NCI-H524 treated with DMSO at 0.1 percent for 48 hours (cell line): ENCODE results near the gene CDRT4.

Experiments used
- DNase-seq: peaks from one replicate; lab custom pipeline; 2025; lab: John Stamatoyannopoulos, UW

The CDRT4 gene

DNA sequence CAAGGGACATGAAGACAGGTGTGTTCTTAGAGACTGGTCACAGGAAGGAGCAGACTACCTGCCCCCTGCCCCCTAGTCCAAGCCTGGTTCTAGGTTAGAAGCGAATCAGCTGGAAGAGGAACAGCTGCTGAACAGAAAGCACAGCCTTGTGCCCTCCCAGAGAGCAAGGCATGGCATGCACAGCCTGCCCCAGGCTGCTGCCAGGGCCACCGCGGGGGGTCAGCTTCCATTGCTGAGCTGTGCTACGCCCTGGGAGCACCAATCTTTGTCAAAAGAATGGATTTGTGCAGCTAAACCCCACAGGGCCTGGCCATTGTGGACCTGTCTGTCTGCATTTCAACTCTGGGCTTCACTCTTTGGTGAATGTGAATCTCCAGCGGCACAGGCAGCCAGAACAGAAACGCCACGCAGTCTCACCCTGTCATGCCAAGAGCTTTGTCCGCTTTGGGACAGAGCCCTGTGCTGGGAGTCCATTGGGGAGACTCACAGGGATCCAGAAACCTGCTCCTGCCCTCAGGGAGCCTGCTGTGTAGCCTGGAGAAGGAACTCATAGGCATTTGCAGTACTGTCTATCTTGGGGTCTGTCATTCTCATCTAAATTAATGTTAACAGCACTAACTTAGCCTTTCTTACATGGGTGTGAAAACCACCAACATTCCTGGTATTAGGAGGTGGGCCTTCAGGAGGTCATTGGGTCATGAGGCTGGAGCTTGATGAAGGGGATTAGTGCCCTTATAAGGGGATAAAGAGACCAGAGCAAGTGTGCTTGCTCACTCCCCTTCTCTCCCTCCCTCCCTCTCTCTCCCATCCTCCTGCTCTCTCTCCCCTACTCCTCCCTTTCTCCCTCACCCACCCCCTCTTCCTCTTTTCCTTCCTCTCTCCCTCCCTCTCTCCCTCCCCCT lies 25.6 kb upstream of the CDRT4 start:
- no peak for DNase-seq

DNA sequence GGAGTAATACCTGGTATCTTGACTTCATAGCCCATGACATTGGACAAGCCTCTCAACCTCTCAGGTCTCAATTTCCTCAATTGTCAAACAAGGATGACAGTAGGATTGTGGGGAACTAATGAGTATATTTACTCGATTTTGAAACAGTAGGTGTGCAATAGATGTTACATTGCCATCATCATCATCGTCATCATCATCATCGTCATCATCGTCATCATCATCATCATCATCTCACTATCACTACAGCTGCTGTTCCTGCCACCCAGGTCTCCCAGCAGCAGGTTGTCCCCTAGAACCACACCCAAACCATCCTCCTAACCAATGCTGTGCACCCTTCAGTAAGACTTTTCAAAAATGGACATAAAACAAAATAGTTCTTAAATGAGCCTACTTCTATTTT lies 24.8 kb upstream of the CDRT4 start:
- no peak for DNase-seq

DNA sequence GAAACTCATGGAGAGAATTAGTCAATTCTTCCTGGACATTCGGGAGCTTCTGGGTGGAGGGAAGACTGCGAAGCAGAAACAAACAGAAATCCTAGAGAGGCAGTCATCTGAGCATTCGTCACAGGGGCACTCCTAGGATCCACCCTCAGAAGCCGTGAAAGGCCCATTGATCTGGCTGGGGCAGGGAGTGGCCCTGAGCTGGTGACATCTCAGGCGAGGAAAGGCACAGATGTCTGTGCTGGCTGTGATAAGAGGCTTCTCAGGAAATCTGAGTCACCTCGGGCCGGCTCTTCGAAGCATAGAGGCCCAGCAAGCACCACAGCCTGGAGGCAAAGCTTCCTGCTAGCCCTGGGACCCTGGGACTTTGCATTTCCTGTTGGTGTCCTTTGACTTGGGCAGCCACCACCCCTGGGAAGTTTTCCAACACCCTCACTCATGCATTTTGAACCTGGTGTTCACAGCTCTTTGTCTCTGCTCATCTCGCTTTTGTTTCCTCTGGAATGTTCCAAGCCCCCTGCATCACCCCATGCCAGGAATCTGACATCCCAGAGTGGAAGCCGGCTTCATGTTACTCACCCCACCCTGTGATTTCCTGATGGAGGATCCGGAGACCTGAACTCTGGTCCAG lies 23.3 kb upstream of the CDRT4 start:
- no peak for DNase-seq

DNA sequence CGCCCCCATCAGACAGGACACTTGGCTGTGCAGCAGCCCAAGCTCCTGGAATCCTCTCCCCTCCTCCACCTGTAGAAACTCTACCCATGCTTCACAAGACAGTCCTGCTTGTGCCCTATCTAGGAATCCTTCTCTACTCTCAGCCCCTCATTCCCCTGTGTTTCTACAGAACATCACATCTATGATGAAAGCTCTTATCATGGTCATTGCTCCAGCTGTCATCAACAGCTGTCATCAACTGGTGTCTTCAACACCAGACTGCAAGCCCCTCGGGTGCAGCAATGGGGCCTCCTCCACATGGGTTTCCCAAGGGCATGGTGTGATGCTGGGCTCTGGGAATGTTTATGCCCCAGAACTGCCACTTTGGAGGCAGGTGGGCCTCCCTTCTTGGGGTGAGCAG lies 21.1 kb upstream of the CDRT4 start:
- DNase-seq = no peak

DNA sequence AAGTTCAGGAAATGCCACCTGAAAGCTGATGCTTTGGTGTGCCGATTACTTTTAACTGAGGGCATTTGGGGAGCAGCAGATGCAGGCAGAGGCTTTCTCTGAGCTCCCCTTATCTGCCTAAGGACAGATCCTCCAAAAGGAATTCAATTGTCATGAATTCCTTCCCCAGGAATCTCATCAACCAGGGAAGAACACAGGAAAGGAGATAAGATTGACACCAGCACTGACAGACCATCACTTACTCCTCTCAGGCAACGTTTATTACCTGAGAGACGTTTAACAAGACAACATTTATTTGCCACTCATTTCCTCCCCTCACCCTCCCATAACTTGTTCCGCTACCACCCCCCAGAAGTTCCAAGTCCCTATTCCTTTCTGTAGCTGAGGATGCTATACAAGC lies 17.6 kb upstream of the CDRT4 start:
- no peak for DNase-seq

DNA sequence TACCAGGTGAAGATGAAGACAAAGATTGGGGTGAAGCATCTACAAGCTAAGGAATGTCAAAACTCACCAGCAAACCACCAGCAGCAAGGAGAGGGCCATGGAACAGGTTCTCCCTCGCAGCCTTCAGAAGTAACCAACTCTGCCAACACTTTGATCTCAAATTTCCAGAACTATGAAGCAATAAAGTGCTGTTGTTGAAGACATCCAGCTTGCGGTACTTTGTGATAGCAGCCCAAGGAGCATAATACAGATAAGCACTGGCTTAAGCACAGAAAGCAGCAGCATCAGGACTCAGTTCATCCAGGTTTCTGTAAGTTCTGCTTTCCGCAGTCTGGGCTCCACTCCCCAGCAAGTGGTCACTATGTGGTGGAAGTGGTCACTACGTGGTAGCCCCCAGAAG lies 16.0 kb upstream of the CDRT4 start:
- DNase-seq = no peak

DNA sequence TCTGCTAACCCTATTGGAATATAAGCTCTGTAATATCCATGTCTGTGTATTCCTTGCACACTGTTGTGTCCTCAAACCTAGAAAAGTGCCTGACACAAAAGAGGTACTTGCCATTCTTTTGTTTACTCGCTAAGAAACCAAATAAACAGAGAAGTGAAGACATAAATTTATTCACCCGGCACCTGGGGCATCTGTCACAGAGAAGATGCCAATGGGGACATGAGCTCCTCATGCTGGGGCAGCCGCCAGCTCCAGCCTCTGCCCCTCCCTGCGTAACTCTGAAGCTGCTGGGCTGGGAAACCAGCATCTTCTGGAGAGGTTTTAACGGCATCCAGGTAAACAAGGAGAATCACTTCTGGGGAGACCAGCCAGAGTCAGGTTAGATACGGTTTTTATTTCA lies 15.1 kb upstream of the CDRT4 start:
- no peak for DNase-seq

DNA sequence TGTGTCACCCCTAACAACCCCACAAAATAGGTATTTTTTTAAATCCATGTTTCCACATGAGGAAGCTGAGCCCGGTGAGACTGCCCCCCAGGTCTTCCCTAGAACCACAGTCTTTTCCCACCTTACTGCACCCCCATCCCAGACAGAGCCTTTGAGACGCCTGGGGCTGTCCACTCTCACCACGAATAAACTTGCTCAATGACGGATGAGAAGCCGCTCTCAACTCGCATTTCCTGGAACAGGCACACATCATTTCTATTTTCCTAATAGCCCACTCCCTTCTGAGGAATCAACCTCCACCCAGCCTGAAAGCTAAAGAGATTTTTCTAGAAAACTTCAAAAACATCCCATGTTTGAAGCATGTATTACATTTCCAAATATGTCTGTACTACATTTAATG lies 14.1 kb upstream of the CDRT4 start:
- no peak for DNase-seq

DNA sequence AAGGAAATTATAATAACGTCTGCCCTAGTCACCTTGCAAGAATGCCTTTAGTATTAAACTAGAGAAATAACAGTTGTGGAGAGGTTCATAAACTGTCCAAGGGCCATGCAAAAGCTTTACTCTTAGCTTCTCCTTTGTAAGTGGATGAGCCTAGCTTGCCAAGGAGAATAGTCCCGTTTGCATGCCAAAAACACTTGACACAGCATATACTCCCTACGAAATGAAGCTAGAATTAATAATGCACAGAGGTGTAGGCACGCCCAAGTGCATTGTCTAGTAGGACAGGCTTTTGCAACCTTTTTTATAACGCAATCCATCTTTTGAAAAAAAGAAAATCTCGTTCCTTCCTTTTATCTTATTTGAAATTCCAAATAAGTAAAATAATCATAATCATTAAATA lies 12.8 kb upstream of the CDRT4 start:
- no peak for DNase-seq

DNA sequence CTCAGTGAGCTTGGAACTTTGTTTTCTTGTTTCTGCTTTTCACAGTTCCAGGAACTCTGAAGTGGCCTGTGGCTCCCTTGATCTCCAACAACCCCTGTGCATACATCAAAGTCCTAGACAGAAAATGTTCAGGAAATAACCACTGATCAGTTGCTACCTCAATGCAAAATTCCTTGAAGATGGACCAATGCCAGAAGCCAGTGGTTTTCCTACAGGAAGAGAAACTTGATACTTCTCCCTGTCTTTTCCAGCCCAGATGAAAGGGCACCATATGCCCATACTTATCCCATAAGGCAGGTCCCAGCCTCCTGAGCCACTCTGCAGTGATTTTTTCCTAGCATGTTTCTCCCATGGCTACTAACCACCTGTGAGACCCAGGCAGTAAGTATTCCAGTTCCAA lies 12.3 kb upstream of the CDRT4 start:
- peak; percentile 58 for DNase-seq

DNA sequence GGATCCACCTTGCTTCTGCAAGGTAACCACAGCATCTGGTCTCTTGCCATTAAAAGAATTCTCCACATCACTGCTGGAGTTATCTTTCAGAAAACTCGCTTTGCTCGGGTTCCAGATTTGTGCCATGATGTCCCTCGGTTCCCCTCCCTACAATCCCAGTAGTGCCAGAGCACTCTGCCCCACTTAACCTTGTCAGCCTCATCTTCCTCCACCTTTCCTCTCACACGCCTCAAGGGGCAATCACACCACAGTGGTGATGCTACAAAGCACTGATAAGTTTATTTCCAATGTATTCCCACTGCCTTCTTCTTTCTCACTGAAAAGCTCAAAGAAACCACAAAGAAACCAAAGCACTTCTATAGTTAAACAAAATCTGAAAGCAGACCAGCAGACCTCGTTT lies 11.4 kb upstream of the CDRT4 start:
- DNase-seq = no peak

DNA sequence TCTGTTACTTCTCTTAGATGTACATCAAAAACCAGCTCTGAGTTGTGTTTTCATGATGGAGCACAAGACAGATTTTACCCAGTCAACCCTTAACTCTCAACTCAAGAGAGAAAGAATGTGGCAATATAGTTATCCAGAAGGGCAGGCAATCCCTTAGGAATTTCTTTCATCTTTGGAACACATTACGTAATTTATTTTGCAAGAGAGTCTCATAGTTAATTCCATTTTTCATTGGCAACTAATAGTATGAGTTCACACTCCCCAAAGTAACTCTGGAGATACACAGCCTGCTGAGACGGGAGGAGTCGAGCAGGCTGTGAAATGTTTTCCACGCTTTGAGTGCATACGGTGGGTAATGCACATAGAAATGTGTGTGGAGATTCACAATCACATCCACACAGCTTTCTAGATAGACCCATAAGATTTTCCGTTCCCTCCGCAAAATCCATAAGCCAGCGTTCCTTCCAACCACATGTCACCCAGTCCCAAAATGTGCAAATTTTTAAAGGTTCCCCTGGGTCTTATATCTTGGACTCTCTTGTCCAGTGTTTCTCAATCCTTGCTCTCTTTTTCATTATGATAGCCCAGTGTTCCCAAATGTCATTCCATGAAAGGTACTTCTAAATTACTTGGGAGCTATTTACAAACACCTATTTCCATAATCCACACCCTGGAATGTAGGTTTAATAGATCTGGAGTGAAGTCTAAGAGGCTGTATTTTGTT lies 8.4 kb upstream of the CDRT4 start:
- no peak for DNase-seq

DNA sequence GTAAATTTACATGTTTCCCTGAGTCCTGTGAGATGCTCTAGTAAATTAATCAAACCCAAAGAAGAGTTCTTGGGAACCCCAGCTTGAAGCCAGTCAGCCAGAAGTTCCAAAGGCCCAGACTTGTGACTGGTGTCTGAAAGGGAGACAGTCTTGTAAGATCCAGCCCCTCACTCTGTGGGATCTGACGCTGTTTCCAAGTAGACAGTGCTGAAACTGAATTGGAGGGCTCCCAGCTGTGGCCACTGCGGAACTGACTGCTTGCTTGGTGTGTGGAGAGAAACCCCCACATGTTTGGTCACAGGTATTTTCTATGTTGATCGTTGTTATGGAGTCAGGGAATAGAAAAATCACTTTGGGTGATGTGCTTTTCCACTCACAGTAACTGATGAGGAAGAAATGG lies 5.5 kb upstream of the CDRT4 start:
- no peak for DNase-seq

DNA sequence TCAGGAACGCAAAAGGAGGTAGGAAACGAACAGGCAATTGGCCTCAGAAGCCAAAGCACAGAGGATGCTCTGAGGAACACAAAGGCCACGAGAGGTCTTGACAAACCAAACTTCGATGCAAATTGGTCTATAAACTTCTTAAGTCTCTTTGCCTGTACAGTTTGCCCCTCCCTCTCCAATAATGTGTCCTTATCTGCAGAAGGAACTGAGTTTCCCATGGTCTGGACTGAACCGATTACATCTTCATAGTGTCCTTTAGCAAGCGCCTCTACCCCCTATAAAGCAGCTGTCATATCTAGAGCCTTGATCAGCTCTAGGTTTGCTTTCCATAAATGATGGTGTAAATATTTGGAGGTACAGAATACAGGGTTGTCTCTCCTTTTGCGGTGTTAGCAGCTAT lies 3.1 kb upstream of the CDRT4 start:
- no peak for DNase-seq

DNA sequence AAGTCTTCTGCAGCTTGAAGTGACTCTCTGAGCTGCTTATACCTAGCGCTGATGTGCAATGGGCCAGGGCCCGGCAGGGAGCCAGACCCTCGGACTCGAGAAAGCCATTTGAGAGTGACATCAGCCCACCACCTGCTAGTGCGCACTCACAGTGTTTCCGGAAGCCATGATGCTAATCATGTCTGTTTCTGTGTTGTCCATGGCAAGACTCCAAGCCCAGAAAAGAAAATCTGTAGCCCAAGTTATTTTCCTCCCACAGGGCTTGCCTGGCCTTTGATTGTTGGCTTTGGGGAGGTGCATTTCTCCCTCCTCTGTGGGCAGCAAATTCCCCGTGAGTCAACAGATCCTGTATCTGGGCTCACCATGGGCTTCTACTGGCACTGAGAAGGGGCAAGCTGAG lies 1.8 kb upstream of the CDRT4 start:
- no peak for DNase-seq

DNA sequence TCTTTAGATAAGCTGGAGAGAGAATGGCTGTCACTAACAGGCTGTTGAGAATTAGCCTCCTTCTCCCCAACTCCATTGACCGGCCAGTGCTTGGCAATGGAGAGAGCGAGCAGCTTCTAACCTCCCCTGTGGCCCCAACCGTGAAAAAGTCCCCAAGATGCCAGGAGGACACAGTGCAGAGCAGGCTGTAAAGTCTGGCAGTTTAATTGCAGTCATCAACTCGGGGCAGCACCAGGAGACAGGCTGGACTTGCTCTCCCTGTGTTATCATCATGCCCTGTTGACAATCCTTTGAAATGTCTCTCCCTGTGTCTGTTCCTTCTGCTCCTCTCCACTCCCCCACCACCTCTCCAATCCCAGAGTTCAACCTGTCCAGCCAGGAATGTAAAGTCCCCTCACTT lies 705 bp upstream of the CDRT4 start:
- DNase-seq = no peak

DNA sequence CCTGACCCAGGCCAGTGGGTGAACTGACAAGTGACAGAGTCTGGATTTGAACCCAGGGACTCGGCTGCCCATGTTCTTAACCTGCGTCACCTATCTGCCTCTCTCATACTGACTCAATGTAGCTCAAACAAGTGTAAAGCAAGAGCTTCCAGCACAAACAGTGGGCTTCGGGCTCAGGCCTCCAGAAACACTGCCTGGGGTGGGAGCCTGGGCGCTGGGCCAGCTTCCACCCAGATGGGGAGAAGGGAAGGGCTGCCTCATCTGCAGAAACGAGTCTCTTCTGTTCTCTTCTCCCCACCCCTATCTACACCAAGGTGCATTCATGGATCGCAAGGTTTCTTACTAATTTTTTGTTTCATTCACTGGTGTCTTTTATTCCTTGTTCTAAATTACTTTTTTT lies 1.3 kb downstream of the CDRT4 start:
- no peak for DNase-seq

DNA sequence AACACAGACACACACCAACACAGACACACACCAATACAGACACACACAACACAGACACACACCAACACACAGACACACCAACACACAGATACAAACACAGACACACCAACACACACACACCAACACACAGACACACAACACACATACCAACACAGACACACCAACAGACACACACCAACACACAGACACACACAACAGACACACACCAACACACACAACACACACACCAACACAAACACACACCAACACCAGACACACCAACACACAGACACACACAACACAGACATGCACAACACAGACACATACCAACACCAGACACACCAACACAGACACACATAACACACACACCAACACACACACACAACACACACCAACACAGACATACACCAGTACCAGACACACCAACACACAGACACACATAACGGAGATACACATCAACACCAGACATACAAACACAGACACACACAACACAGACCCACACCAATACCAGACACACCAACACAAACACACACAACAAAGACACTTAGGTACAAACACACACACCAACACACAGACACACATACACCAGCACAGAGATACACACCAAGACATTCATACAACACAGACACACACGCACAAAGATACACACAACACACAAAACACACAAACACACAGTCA lies 2.2 kb downstream of the CDRT4 start:
- DNase-seq = no peak

DNA sequence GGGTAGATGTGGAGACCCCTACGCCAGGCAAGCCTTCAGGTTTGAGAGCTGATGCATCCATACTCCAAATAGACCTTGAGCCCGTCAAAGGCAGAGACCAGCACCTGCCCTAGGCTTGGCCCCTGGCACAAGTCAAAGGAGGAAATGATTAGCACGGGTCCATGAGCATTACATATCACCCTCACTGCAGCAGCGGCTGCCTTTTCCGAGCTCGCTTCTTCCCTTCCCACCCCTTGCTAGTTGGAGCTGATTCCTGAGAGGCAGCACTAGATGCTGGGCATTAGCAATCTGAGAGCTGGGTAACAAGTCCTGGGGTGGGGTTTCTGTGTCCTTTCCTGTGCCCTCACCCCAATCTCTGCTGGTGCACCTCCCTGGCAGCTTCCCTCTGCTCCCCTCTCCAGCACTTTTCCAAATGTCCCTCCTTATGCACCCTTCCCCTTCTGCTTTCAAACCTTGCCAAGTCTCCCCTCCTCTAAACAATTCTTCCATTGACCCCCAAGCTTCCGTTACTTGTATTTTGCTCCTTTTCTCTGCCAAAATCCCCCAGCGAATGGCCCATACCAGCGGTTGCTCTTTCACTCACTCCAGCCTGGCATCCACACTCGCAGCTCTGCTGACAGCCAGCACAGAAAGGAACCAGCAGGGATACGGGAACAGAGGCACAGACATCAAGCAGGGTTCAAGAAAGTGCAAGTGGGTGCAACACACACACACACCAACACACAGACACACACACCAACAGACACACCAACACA lies 3.0 kb downstream of the CDRT4 start:
- DNase-seq = no peak

DNA sequence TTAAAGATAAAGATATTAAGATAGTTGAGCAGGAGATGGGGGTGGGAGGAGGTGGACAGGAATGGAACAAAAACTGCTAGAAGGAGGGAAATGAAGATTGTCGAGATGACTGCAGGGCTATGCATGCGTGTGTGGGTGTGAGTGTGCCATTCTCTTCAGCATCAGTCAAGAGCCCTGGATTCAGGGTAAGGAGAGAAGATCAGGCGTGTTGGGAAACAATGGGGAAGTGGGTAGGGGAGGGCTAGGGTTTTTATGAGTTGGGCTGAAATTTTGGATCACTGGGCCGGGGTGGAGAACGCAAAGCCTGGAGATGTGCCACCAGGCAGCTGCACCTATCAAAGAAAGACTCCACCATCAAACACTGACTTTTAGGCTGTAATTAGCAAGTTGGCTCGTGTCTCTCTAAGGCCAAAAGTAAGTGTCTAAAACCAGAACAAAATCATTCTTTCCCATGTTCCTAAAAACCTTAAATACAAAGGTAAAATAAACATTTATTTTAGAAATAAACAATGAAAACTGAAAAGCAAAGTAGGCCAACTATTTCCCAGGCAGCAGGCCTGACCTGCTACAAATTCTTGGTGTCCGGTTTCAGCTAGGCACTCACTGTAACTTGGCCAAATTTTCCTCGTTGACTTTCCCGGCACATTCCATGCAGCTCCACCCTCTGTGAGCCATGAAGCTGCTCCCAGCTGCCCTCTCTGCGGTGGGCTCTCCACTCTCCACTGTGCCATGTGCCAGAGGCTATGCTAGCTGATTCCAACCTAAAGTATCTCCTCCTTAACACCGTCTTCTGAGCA lies 4.2 kb downstream of the CDRT4 start:
- DNase-seq = no peak

DNA sequence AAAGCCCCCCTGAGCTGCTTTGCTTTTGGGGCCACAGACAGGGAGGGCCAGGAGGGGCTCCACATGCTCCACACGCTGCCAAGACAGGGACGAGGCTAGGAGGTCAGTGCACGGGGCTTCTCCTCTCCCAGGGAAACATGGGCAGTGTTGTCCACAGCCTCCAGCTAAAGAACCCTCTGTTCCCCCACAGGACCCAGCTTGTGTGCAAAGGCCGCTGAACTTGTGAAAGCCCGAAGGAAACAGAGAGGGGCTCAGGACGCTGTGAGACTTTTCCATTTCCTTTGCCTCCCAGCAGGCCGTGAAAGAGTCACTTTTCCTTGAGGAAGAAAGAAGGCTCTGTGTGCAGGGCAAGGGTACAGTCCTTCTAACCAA lies 9.7 kb downstream of the CDRT4 start:
- no peak for DNase-seq
